GM18868 (cell line): ENCODE data around the gene TUBB1.
"Not testable (repeated sequence)": the region's sequence is repeated elsewhere in the genome, so short reads cannot be mapped to it uniquely, and the experiment has no call there.

Experiments
- ATAC-seq: cut with Tn5 transposase; IDR thresholded peaks from one replicate; pipeline ENCODE4 v1.9.1; 2021; ENCODE audit warnings: mild to moderate bottlenecking, moderate library complexity; ENCODE audit not compliant: unreplicated experiment

TUBB1 gene

DNA sequence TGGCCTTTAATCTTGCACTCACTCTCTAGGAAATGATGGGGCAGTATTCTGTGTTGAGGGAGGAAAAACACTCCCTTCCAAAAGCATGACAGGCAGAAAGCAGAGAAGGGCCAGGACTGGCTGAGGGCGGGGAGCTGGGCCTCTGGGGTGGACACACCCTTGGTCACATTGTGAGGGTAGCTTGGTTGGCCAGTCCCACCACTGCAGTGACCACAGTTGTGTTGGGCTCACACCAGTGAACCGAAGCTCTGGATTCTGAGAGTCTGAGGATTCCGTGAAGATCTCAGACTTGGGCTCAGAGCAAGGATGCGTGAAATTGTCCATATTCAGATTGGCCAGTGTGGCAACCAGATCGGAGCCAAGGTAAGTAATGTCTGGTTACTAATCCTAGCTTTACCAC, at the start of gene TUBB1:
TUBB1 (plus strand) TSS at position 213 of the 400 bp plus-strand sequence; CDS start at position 307, 94 bp downstream.
- ATAC-seq: no peak

- no peak for ATAC-seq
Measured at GRCh38 chr20:58969439-58969838, 49.8 kb upstream of the TUBB1 start.

GRCh38 chr20:58970146-58970545, 49.1 kb upstream of the TUBB1 start:
- no peak for ATAC-seq

DNA sequence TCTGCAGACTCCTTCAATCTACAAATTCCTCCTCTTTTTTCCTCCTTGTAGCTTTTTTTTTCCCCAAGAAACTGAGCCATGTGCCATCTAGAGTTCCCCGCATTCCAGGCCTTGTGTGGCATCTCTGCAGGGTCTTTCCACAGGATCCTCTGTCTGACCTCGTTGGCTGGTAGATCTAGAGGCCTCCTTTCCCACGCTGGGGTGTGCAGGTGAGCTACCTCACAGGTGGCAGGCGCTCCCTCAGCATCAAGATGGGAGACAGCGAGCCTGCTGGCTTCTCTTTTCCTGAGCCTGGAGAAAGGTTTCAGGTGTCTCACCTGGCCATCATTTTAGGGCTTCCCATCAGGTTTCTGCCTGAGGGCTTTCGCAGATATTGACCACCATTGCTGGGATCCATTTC, 47.8 kb upstream of the TUBB1 start:
- no peak for ATAC-seq

- no peak for ATAC-seq
Measured at GRCh38 chr20:58973179-58973578, 46.0 kb upstream of the TUBB1 start.

DNA sequence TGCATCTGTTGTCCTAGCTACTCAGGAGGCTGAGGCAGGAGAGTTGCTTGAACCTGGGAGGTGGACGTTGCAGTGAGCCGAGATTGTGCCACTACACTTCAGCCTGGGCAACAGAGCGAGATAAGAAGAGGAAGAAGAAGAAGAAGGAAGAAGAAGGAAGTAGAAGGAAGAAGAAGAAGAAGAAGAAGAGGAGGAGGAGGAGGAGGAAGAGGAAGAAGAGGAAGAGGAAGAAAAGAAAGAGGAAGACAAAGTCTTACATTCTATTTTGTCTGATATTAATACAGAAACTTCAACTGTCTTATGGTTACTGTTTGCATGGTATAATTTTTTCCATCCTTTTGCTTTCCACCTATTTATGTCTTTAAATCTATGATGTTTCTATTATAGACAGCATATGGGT, 45.4 kb upstream of the TUBB1 start:
- ATAC-seq: no peak

- ATAC-seq: no peak
Measured at GRCh38 chr20:58975353-58975752, 43.9 kb upstream of the TUBB1 start.

DNA sequence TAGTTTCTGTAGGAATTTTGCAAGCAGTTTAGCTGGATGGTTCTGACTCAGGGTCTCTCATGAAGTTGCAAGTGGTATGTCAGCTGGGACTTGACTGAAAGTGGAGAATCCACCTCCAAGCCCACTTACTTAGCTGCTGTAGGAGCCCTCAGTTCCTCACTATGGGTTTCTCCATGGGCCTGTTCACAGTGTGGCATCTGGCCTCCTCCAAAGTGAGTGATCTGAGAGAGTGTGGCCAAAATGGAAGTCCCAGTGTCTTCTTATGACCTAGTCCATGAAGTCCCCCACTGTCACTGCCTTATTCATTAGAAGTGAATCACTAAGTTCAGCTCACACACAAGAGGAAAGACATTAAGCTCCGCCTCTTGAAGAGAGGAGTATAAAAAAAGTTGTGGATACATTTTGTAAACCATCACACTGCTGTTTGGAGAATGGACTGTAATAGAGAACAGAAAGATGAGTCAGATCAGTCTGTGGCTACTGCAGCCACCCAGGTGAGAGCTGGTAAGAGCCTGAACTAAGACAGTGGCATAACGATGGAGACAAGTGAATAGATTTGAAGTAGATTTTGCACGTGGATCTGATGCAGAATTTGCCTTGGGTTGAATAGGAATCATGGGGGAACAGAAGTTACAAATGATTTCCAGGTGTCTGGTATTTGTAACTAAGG, 43.0 kb upstream of the TUBB1 start:
- ATAC-seq: peak; percentile 44

DNA sequence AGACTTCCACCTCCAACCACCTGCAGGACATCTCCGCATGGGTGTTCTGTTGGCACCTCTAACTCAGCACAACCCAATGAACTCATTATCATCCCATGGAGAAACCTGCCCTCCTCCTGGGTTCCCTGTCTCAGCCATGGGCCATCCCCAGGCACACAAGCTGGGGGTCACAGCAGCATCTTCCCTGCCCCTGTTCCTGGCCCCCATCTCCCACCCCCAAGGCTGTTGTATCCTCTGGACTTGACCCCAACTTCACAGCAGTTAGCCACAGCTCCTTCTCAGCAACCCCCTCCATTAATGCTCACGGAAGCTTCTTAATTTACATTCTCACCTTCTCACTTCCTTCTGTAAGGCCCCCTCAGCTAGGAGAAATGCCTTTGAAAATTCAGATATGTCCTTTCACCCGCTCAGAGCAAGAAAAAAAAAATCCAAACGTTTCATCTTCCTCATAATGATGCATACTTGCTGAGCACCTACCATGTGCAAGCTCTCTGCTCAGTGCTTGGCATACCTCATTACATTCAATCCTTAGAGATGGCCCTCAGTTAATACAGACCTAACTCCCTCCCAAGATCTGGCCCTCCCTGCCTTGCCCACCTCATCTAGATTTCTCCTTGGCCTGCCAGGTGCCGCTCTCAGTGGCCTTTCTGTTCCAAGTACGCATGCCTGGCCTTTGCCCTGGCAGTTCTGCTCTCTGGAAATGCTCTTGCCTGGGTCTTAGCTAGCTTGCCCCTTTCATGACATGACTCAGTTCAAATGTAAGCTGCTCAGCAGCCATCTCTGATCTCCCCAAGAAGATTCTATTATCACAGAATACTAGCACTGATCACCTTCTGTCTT, 40.7 kb upstream of the TUBB1 start:
- ATAC-seq: no peak

- peak; percentile 67 for ATAC-seq
Measured at GRCh38 chr20:58980711-58981627, 38.3 kb upstream of the TUBB1 start, which contains the start of gene NELFCD. NELFCD (plus strand) TSS chr20:58981256; CDS start chr20:58981310, 54 bp downstream.

DNA sequence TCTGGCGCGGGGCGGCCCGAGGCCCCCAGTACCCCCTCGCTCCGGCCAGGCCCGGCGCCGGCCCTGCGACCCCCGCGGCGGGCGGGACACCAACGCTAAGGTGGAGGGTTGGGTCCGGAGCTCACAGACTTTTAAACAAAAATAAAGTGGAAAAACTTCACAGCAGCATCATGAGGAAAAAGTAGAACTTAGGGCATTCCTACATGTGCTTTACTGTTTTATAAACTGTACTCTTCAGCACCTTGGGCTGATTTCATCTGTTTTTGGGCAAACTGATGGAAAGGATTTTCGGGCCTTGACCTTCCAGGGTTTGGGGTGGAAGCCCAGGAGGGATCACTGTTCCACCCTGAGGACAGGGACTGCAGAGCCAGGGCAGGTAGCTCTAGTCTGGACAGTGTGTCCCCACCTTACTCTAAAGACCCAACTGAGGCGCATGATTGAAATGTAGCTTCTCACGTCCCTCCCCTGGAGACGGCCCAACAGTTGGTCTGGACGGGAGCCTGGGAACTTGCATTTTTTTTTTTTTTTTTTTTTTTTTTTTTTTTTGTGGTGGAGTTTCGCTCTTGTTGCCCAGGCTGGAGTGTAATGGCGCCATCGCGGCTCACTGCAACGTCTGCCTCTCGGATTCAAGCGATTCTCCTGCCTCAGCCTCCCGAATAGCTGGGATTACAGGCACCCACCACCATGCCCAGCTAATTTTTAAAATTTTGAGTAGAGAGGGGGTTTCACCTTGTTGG, 37.4 kb upstream of the TUBB1 start:
- ATAC-seq: no peak

- no peak for ATAC-seq
Measured at GRCh38 chr20:58982406-58983114, 36.7 kb upstream of the TUBB1 start.

GRCh38 chr20:58983115-58983468, 36.1 kb upstream of the TUBB1 start:
- ATAC-seq: not testable (repeated sequence)

DNA sequence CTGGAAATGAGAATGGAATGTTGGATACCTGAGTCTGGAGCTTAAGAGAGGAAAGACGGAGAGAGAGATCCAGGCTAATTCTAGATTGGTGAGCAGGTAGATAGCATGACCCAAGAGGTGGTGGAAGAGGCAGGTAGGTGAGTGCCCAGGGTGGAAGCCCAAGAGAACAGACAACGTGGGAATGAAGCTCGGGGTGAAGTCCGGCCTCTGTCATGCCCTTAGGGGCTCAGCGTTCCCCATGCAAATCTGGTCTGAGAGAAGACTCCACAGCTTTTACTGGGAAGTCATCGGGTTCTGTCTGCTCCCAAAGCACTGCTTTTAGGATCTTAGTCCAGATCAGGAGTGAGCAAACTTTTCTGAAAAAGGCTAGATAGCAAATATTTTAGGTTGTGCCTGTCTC, 34.5 kb upstream of the TUBB1 start:
- ATAC-seq: no peak

- ATAC-seq: no peak
Measured at GRCh38 chr20:58985656-58986055, 33.6 kb upstream of the TUBB1 start.

DNA sequence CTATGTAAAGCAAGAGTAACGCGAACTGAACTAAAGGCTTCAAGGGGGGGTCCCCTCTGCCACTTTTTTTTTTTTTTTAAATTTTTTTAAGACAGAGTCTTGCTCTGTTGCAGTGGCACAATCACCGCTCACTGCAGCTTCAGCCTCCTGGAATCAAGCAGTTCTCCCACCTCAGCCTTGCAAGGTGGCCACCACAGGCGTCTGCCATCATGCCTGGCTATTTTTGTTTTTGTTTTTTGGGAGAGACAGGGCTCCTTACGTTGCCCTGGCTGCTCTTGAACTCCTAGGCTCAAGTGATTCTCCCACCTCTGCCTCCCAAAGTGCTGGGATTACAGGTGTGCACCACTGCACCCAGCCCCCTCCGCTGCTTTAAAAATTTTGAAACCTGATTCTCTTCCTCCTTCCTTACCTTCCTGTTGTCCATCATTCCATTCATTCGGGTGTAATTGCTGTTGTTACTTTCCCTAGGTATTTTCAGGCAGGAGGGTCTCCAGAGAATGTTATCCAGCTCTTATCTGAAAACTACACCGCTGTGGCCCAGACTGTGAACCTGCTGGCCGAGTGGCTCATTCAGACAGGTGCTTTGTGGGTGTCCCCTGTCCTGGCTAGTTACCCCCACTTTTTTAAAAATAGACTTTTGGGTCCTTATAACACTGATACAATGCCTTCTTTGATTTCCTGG, 32.8 kb upstream of the TUBB1 start:
- ATAC-seq: no peak

DNA sequence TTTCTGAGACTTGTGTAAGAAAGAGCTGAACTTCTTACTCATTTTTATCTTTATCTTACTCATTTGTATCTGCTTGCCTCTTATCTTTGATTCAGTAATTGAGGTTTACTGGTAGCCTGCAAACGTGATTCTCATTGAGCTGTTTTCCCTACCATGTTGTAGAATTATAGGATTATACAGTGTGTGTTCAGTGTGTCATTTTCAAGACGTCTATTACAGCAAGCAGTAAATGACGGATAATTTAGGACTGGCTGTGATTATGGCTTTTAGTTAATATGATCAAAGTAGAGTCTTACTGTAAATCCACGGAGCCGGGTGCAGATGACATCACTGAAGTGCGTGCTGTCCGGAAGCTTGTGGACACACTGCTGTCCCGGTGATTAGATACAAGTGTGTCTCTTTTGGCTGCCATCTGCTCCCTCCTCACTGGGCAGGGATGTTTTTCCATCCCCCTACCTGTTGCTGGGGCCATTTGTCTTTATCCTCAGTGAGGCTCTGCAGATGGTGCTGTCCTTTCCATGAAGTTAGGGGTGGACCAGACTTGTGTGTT, 32.2 kb upstream of the TUBB1 start:
- no peak for ATAC-seq

GRCh38 chr20:58987790-58988564, 31.3 kb upstream of the TUBB1 start:
- ATAC-seq: no peak
